ENCODE results near the gene ZNF221.

DNA sequence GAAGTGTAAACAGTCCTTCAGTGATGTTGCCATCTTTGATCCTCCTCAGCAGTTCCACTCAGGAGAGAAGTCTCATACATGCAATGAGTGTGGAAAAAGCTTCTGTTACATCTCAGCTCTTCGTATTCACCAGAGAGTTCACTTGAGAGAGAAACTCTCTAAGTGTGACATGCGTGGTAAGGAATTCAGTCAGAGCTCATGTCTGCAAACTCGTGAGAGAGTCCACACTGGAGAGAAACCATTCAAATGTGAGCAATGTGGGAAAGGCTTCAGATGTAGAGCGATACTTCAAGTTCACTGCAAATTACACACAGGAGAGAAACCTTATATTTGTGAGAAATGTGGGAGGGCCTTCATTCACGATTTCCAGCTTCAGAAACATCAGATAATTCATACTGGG lies 59.4 kb downstream of the ZNF221 start:
- TF ChIP-seq GATA2 (IDR thresholded peaks at IDR 0.05; ENCODE audit: low read depth, low read length), result no peak
- TF ChIP-seq GATA3 (IDR thresholded peaks at IDR 0.05; ENCODE audit: low read depth, low read length), result no peak

Measured in SH-SY5Y (cell line).